ENCODE data around the gene NES. TPM values are rescaled to one million over a fixed set of nuclear protein-coding genes. Genes with fewer than 3 reads are reported as not detected.

NES gene
- total RNA-seq, 1 donor from 2014 or later: 494 TPM

- Histone ChIP-seq H3K9ac (ENCODE audit: low read depth in 1 of 3, low read length in 3 of 3) (no peak overlapping the region), H3K36me3 (ENCODE audit: control insufficient read depth in 3 of 3, insufficient read depth in 3 of 3, low read length in 3 of 3) (no peaks in the 10 kb centered on the region), H3K27ac (ENCODE audit: low read depth, low read length) (no peak overlapping the region), H3K27me3 (ENCODE audit: control insufficient read depth in 3 of 3, insufficient read depth in 3 of 3, low read length in 3 of 3) (peaks cover 8 to 22% (median 21%) of the 10 kb centered on the region in 3 donors), H3K9me3 (ENCODE audit: control insufficient read depth in 3 of 3, low read length in 3 of 3) (no peaks in the 10 kb centered on the region), H3K4me3 (ENCODE audit: low read length in 3 of 3) (no peak overlapping the region), H3K4me1 (ENCODE audit: control insufficient read depth in 3 of 3, insufficient read depth in 3 of 3, low read length in 3 of 3) (peaks cover 17 to 35% (median 22%) of the 10 kb centered on the region in 3 donors)
Measured at GRCh38 chr1:156692925-156693847, 16.0 kb upstream of the NES start.

- Histone ChIP-seq H3K27me3 (ENCODE audit: control insufficient read depth in 3 of 3, insufficient read depth in 3 of 3, low read length in 3 of 3) (peaks cover 8 to 22% (median 21%) of the 10 kb centered on the region in 3 donors), H3K4me3 (ENCODE audit: low read length in 3 of 3) (no peak overlapping the region), H3K4me1 (ENCODE audit: control insufficient read depth in 3 of 3, insufficient read depth in 3 of 3, low read length in 3 of 3) (peaks cover 17 to 35% (median 22%) of the 10 kb centered on the region in 3 donors), H3K9ac (ENCODE audit: low read depth in 1 of 3, low read length in 3 of 3) (no peak overlapping the region), H3K36me3 (ENCODE audit: control insufficient read depth in 3 of 3, insufficient read depth in 3 of 3, low read length in 3 of 3) (no peaks in the 10 kb centered on the region), H3K27ac (ENCODE audit: low read depth, low read length) (no peak overlapping the region), H3K9me3 (ENCODE audit: control insufficient read depth in 3 of 3, low read length in 3 of 3) (no peaks in the 10 kb centered on the region)
Measured at GRCh38 chr1:156692441-156692924, 15.3 kb upstream of the NES start.

GRCh38 chr1:156691665-156692440 lies 14.6 kb upstream of the NES start:
- peaks cover 8 to 22% (median 21%) of the 10 kb centered on the region in 3 donors for H3K27me3 ChIP-seq (ENCODE audit: control insufficient read depth in 3 of 3, insufficient read depth in 3 of 3, low read length in 3 of 3)
- no peaks in the 10 kb centered on the region for H3K9me3 ChIP-seq (ENCODE audit: control insufficient read depth in 3 of 3, low read length in 3 of 3)
- H3K9ac ChIP-seq (ENCODE audit: low read depth in 1 of 3, low read length in 3 of 3): no peak overlapping the region
- H3K36me3 ChIP-seq (ENCODE audit: control insufficient read depth in 3 of 3, insufficient read depth in 3 of 3, low read length in 3 of 3): no peaks in the 10 kb centered on the region
- peaks cover 17 to 35% (median 22%) of the 10 kb centered on the region in 3 donors for H3K4me1 ChIP-seq (ENCODE audit: control insufficient read depth in 3 of 3, insufficient read depth in 3 of 3, low read length in 3 of 3)
- H3K27ac ChIP-seq (ENCODE audit: low read depth, low read length): no peak overlapping the region
- no peak overlapping the region for H3K4me3 ChIP-seq (ENCODE audit: low read length in 3 of 3)

GRCh38 chr1:156691191-156691590 lies 14.0 kb upstream of the NES start:
- H3K4me3 ChIP-seq (ENCODE audit: low read length in 3 of 3): no peak overlapping the region
- no peaks in the 10 kb centered on the region for H3K36me3 ChIP-seq (ENCODE audit: control insufficient read depth in 3 of 3, insufficient read depth in 3 of 3, low read length in 3 of 3)
- H3K4me1 ChIP-seq (ENCODE audit: control insufficient read depth in 3 of 3, insufficient read depth in 3 of 3, low read length in 3 of 3): peaks cover 17 to 35% (median 22%) of the 10 kb centered on the region in 3 donors
- no peaks in the 10 kb centered on the region for H3K9me3 ChIP-seq (ENCODE audit: control insufficient read depth in 3 of 3, low read length in 3 of 3)
- no peak overlapping the region for H3K9ac ChIP-seq (ENCODE audit: low read depth in 1 of 3, low read length in 3 of 3)
- no peak overlapping the region for H3K27ac ChIP-seq (ENCODE audit: low read depth, low read length)
- peaks cover 8 to 22% (median 21%) of the 10 kb centered on the region in 3 donors for H3K27me3 ChIP-seq (ENCODE audit: control insufficient read depth in 3 of 3, insufficient read depth in 3 of 3, low read length in 3 of 3)

GRCh38 chr1:156690675-156691036 lies 13.4 kb upstream of the NES start:
- Histone ChIP-seq H3K9me3 (ENCODE audit: control insufficient read depth in 3 of 3, low read length in 3 of 3) (no peaks in the 10 kb centered on the region), H3K4me3 (ENCODE audit: low read length in 3 of 3) (no peak overlapping the region), H3K4me1 (ENCODE audit: control insufficient read depth in 3 of 3, insufficient read depth in 3 of 3, low read length in 3 of 3) (peaks cover 17 to 35% (median 22%) of the 10 kb centered on the region in 3 donors), H3K27me3 (ENCODE audit: control insufficient read depth in 3 of 3, insufficient read depth in 3 of 3, low read length in 3 of 3) (peaks cover 8 to 22% (median 21%) of the 10 kb centered on the region in 3 donors), H3K27ac (ENCODE audit: low read depth, low read length) (no peak overlapping the region), H3K9ac (ENCODE audit: low read depth in 1 of 3, low read length in 3 of 3) (peak overlapping the region in 1 of 3 donors; percentile 70), H3K36me3 (ENCODE audit: control insufficient read depth in 3 of 3, insufficient read depth in 3 of 3, low read length in 3 of 3) (no peaks in the 10 kb centered on the region)

GRCh38 chr1:156689953-156690674 lies 12.9 kb upstream of the NES start:
- Histone ChIP-seq H3K27me3 (ENCODE audit: control insufficient read depth in 3 of 3, insufficient read depth in 3 of 3, low read length in 3 of 3) (peaks cover 8 to 22% (median 21%) of the 10 kb centered on the region in 3 donors), H3K4me3 (ENCODE audit: low read length in 3 of 3) (peak overlapping the region in 2 of 3 donors; percentile 66 to 73), H3K9ac (ENCODE audit: low read depth in 1 of 3, low read length in 3 of 3) (peak overlapping the region in 2 of 3 donors; percentile 56 to 70), H3K27ac (ENCODE audit: low read depth, low read length) (peak overlapping the region; percentile 25), H3K4me1 (ENCODE audit: control insufficient read depth in 3 of 3, insufficient read depth in 3 of 3, low read length in 3 of 3) (peaks cover 17 to 35% (median 22%) of the 10 kb centered on the region in 3 donors), H3K36me3 (ENCODE audit: control insufficient read depth in 3 of 3, insufficient read depth in 3 of 3, low read length in 3 of 3) (no peaks in the 10 kb centered on the region), H3K9me3 (ENCODE audit: control insufficient read depth in 3 of 3, low read length in 3 of 3) (no peaks in the 10 kb centered on the region)

- peak overlapping the region; percentile 30 to 70 (median 56) for H3K9ac ChIP-seq (ENCODE audit: low read depth in 1 of 3, low read length in 3 of 3)
- peaks cover 8 to 25% (median 24%) of the 10 kb centered on the region in 3 donors for H3K27me3 ChIP-seq (ENCODE audit: control insufficient read depth in 3 of 3, insufficient read depth in 3 of 3, low read length in 3 of 3)
- peak overlapping the region; percentile 57 to 73 (median 66) for H3K4me3 ChIP-seq (ENCODE audit: low read length in 3 of 3)
- H3K4me1 ChIP-seq (ENCODE audit: control insufficient read depth in 3 of 3, insufficient read depth in 3 of 3, low read length in 3 of 3): peaks cover 17 to 35% (median 22%) of the 10 kb centered on the region in 3 donors
- H3K9me3 ChIP-seq (ENCODE audit: control insufficient read depth in 3 of 3, low read length in 3 of 3): no peaks in the 10 kb centered on the region
- H3K36me3 ChIP-seq (ENCODE audit: control insufficient read depth in 3 of 3, insufficient read depth in 3 of 3, low read length in 3 of 3): no peaks in the 10 kb centered on the region
- H3K27ac ChIP-seq (ENCODE audit: low read depth, low read length): peak overlapping the region; percentile 25
Measured at GRCh38 chr1:156689035-156689952, 12.1 kb upstream of the NES start.

- Histone ChIP-seq H3K9ac (ENCODE audit: low read depth in 1 of 3, low read length in 3 of 3) (no peak overlapping the region), H3K36me3 (ENCODE audit: control insufficient read depth in 3 of 3, insufficient read depth in 3 of 3, low read length in 3 of 3) (no peaks in the 10 kb centered on the region), H3K4me1 (ENCODE audit: control insufficient read depth in 3 of 3, insufficient read depth in 3 of 3, low read length in 3 of 3) (peaks cover 4 to 6% (median 4%) of the 10 kb centered on the region in 3 donors), H3K27ac (ENCODE audit: low read depth, low read length) (no peak overlapping the region), H3K9me3 (ENCODE audit: control insufficient read depth in 3 of 3, low read length in 3 of 3) (no peaks in the 10 kb centered on the region), H3K27me3 (ENCODE audit: control insufficient read depth in 3 of 3, insufficient read depth in 3 of 3, low read length in 3 of 3) (peaks cover 0 to 10% (median 9%) of the 10 kb centered on the region in 3 donors), H3K4me3 (ENCODE audit: low read length in 3 of 3) (no peak overlapping the region)
Measured at GRCh38 chr1:156684227-156684782, 7.1 kb upstream of the NES start.

Data from skeletal muscle tissue (tissue), 4 donors.